HEK293 (cell line): ENCODE results near the gene FAM174B.

Experiments
- CTCF ChIA-PET: fragments of 350-600 bp; formaldehyde crosslinking; extraction: SDS; loops from one replicate; lab custom pipeline; 2021; ENCODE audit warnings: antibody characterized with exemption; lab: Yijun Ruan, JAX
- POLR2A ChIA-PET: fragments of 300-600 bp; formaldehyde crosslinking; extraction: SDS; loops from one replicate; lab custom pipeline; 2020; ENCODE audit warnings: antibody characterized with exemption, inconsistent platforms; lab: Yijun Ruan, JAX
- H3K27ac ChIP-seq: fragments of 200-500 bp; sonication (Bioruptor generic); 2 replicates; pipeline ENCODE4 v1.5.1; 2014; ENCODE audit warnings: low read depth, low read length, control low read depth, inconsistent platforms; ENCODE audit errors: extremely low read depth
- H3K36me3 ChIP-seq, 2 experiments: fragments of 200-500 bp in 1 of 2; sonication (Bioruptor generic) in 1 of 2; 1 replicate in 1 of 2; 2 replicates in 1 of 2; pipeline ENCODE4 v1.5.1; 2014 to 2017; ENCODE audit warnings: inconsistent platforms in 2 of 2, low read length in 2 of 2; ENCODE audit not compliant: control insufficient read depth in 2 of 2, insufficient read depth in 1 of 2
- H3K4me1 ChIP-seq: fragments of 200-500 bp; sonication (Bioruptor generic); 2 replicates; pipeline ENCODE4 v1.5.1; 2014; ENCODE audit warnings: mild to moderate bottlenecking, low read length, inconsistent platforms; ENCODE audit not compliant: control insufficient read depth, insufficient read depth
- H3K4me3 ChIP-seq: 2 replicates; pipeline ENCODE4 v1.5.1; 2011; ENCODE audit warnings: low read depth, mild to moderate bottlenecking, control low read depth, low read length, moderate library complexity
- H3K9me3 ChIP-seq: fragments of 200-500 bp; sonication (Bioruptor generic); 2 replicates; pipeline ENCODE4 v1.5.1; 2014; ENCODE audit warnings: low read depth, low read length, inconsistent platforms; ENCODE audit not compliant: control insufficient read depth, insufficient read depth
- GFI1B ChIP-seq: fragments of 450-650 bp; formaldehyde crosslinking; IDR thresholded peaks from 2 replicates; pipeline ENCODE4 v1.5.1; 2016; ENCODE audit warnings: missing biosample characterization, missing genetic modification characterization
- MZF1 ChIP-seq: fragments of 450-650 bp; formaldehyde crosslinking; IDR thresholded peaks from 2 replicates; pipeline ENCODE4 v1.5.1; 2017; ENCODE audit warnings: missing biosample characterization, missing genetic modification characterization, borderline replicate concordance
- ZBTB11 ChIP-seq: fragments of 450-650 bp; formaldehyde crosslinking; conservative IDR thresholded peaks from 2 replicates; pipeline ENCODE4 v1.5.1; 2016; ENCODE audit warnings: low read depth, missing biosample characterization, missing genetic modification characterization
- ZBTB48 ChIP-seq: fragments of 450-650 bp; formaldehyde crosslinking; IDR thresholded peaks from 2 replicates; pipeline ENCODE4 v1.5.1; 2016; ENCODE audit warnings: missing biosample characterization, missing genetic modification characterization
- ZBTB49 ChIP-seq: fragments of 450-650 bp; formaldehyde crosslinking; IDR thresholded peaks from 2 replicates; pipeline ENCODE4 v1.5.1; 2016; ENCODE audit warnings: missing biosample characterization, missing genetic modification characterization, low read depth
- ZNF184 ChIP-seq: fragments of 450-650 bp; IDR thresholded peaks from 2 replicates; pipeline ENCODE4 v1.5.1; 2018; ENCODE audit warnings: missing biosample characterization, mild to moderate bottlenecking, missing genetic modification characterization
- ZNF324 ChIP-seq: fragments of 450-650 bp; formaldehyde crosslinking; IDR thresholded peaks from 2 replicates; pipeline ENCODE4 v1.5.1; 2016; ENCODE audit warnings: missing biosample characterization, missing genetic modification characterization
- ZNF416 ChIP-seq: fragments of 450-650 bp; formaldehyde crosslinking; IDR thresholded peaks from 2 replicates; pipeline ENCODE4 v1.5.1; 2016; ENCODE audit warnings: missing biosample characterization, missing genetic modification characterization
- ZNF473 ChIP-seq: fragments of 450-650 bp; formaldehyde crosslinking; IDR thresholded peaks from 2 replicates; pipeline ENCODE4 v1.5.1; 2017; ENCODE audit warnings: missing biosample characterization, missing genetic modification characterization
- ZNF654 ChIP-seq: fragments of 450-650 bp; formaldehyde crosslinking; IDR thresholded peaks from 2 replicates; pipeline ENCODE4 v1.5.1; 2016; ENCODE audit warnings: low read depth, missing biosample characterization, missing genetic modification characterization
- ZNF658 ChIP-seq: fragments of 450-650 bp; formaldehyde crosslinking; IDR thresholded peaks from 2 replicates; pipeline ENCODE4; 2016; ENCODE audit warnings: missing biosample characterization, missing genetic modification characterization
- TF ChIP-seq, protein P1 (sequence below): fragments of 450-650 bp; formaldehyde crosslinking; IDR thresholded peaks from 2 replicates; pipeline ENCODE4 v1.5.1; 2016; ENCODE audit warnings: missing biosample characterization, missing genetic modification characterization

FAM174B gene

DNA sequence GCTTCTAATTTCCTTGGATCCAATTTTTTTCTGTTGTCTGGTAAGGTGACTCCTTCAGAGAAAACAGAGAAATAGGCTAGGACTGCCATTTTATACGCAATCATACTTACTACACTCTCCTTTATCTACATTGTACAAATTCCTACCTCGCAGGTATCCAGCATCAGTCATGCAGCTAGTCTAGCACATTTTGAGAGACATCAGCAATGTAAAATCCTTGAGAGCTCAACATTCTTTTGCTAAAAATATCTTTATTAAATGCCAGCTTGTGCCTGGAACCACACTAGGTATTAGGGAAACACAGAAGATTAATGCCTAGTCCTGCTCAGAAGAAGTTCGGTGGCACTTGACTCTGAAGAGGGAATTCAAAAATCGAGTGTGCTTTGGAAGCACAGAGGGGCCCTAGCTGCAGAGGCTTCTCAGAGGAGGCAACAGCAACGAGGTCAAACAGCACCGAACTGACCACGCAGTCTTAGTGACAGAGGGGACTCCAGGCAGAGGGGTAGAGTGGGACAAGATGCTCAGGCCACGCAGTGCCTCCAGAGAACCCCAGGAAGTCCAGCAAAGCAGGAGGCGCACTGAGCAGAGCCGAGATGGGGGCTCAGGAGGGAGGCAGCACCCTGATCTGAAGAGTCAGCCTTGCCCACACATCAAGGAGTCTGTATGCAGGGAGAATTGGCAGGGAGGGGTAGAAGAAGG lies 3.5 kb downstream of the FAM174B start (continued):
- no peak for TF ChIP-seq ZNF416 (tag by site-specific recombination)

- CTCF ChIA-PET: interaction anchor here (0.5 to 1.2 kb wide), 4 partner anchors 106 to 1629 kb away, joined by 3 read pairs; no protein-coding TSS in a partner anchor
- POLR2A ChIA-PET: no interaction called here
- H3K27ac ChIP-seq: no peak overlapping the region
Observed at GRCh38 chr15:92650966-92651365, 4.6 kb downstream of the FAM174B start.

DNA sequence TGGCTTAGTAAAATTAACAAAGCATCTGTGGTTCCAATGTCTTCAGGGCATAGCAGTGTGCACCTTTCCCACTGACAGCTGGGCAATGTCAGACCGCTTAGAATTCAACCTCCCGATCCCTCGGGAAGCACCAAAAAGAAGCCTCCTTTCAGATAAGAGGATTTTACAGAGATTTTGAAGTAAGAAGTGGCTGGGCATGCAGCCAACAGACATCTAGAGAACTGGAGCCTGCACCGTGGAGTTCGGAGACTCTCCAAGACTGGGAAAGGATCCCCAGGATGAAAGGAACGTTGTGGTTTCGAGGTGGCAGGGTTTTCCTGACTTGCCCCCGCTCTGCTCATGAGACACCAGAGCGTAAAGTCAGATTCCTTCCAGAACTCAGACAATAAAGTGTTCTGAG lies 5.3 kb downstream of the FAM174B start:
- H3K9me3 ChIP-seq: no peaks in the 10 kb centered on the region
- H3K36me3 ChIP-seq: peaks cover 0 to 10% of the 10 kb centered on the region in 2 experiments; a peak in 1 of 3 replicates
- POLR2A ChIA-PET: no interaction called here
- no peak overlapping the region for H3K4me3 ChIP-seq
- peaks cover 16% of the 10 kb centered on the region for H3K4me1 ChIP-seq
- no peak for TF ChIP-seq ZBTB11 (tag by site-specific recombination)
- peak; percentile 11; the same call in 1 of the 2 replicates for TF ChIP-seq MZF1
- H3K27ac ChIP-seq: peak overlapping the region; percentile 40; the same call in 1 of the 2 replicates
- CTCF ChIA-PET: no interaction called here

More at GRCh38 chr15:92650966-92651365, 4.6 kb downstream of the FAM174B start:
- Histone ChIP-seq H3K9me3 (no peaks in the 10 kb centered on the region), H3K4me1 (peaks cover 13% of the 10 kb centered on the region), H3K4me3 (no peak overlapping the region), H3K36me3 (peaks cover 0 to 10% of the 10 kb centered on the region in 2 experiments; a peak in 1 of 3 replicates)
- TF ChIP-seq ZNF324 (tag by site-specific recombination): no peak
- TF ChIP-seq ZNF184 (tag by site-specific recombination): peak; percentile 97

DNA sequence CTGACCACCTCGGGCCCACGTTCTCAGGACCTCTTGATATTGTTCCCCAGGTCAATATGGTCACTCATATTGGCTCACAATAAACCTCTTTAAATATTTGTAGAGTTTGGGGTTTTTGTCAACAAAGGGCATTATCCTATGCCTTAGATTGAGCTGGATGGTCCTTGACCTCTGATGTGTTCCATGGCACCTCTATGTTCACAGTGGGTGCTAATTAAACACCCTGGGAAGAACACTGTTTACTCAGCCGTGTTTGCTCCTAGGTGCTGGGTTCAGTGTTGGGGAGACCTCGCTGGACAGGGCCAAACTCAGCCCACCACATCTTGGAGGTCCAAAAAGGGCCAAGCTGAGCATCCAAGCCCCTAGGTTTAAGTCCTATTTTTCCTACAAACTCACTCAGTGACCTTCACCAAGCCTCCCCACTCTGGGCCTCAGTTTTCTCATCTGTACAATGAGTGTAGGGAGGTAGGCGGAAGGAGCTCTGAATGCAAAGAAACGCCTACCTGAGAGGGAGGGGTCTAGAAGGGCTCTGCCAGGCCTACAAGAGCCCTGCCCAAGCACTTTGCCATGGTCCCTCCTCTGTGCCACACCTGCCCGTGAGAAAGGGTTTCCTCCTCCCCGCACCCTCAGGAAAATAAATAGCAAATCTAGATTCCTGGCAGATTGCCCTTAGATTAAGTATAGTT lies 7.2 kb downstream of the FAM174B start:
- ChIA-PET CTCF (no interaction called here), POLR2A (no interaction called here)
- Histone ChIP-seq H3K4me1 (peaks cover 20% of the 10 kb centered on the region), H3K36me3 (peaks cover 0 to 10% of the 10 kb centered on the region in 2 experiments; a peak in 1 of 3 replicates), H3K4me3 (no peak overlapping the region), H3K27ac (no peak overlapping the region), H3K9me3 (no peaks in the 10 kb centered on the region)
- TF ChIP-seq ZNF473 (no peak), ZBTB49 (no peak), ZNF658 (tag by site-specific recombination) (no peak), ZBTB48 (no peak), ZNF654 (tag by site-specific recombination) (no peak), GFI1B (tag by site-specific recombination) (no peak)
- TF ChIP-seq, protein P1, sequence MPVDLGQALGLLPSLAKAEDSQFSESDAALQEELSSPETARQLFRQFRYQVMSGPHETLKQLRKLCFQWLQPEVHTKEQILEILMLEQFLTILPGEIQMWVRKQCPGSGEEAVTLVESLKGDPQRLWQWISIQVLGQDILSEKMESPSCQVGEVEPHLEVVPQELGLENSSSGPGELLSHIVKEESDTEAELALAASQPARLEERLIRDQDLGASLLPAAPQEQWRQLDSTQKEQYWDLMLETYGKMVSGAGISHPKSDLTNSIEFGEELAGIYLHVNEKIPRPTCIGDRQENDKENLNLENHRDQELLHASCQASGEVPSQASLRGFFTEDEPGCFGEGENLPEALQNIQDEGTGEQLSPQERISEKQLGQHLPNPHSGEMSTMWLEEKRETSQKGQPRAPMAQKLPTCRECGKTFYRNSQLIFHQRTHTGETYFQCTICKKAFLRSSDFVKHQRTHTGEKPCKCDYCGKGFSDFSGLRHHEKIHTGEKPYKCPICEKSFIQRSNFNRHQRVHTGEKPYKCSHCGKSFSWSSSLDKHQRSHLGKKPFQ (tag by site-specific recombination): no peak
